ENCODE data around the gene FAM50B. TPM values are rescaled to one million over a fixed set of nuclear protein-coding genes. Genes with fewer than 3 reads are reported as not detected.

The FAM50B gene
- total RNA-seq, 2 experiments from 2014 or later: 2.7 to 2.8 TPM

GRCh38 chr6:3855866-3856265, 6.7 kb downstream of the FAM50B start:
- peaks cover 0 to 3% of the 10 kb centered on the region in 2 experiments for H3K27me3 ChIP-seq (ENCODE audit: control insufficient read depth in 1 of 2, insufficient read depth in 2 of 2, low read length in 2 of 2)
- H3K9me3 ChIP-seq (ENCODE audit: control insufficient read depth in 1 of 2, insufficient read depth in 1 of 2, low read length in 2 of 2): peaks cover 5 to 9% of the 10 kb centered on the region in 2 experiments
- Mint-ChIP-seq H3K36me3 (ENCODE audit: low read depth) (no peaks in the 10 kb centered on the region), H3K4me1 (ENCODE audit: low read depth) (no peaks in the 10 kb centered on the region), H3K27me3 (peaks cover 14% of the 10 kb centered on the region), H3K4me3 (no peak overlapping the region), H3K9me3 (peaks cover 6% of the 10 kb centered on the region), H3K27ac (no peak overlapping the region)
- H3K27ac ChIP-seq (ENCODE audit: low read depth in 1 of 2, low read length in 2 of 2): no peak overlapping the region
- ChIA-PET POLR2A (no interaction called here), CTCF (no interaction called here)
- intact Hi-C loops (cut with DNase I, micrococcal nuclease): loop anchor here in 1 of 2 experiments (10.0 kb wide), 1 partner anchor 59 kb away; no protein-coding TSS in a partner anchor
- DNase-seq: no peak
- no peak overlapping the region for H3K4me3 ChIP-seq (ENCODE audit: low read length)
- peaks cover 2% of the 10 kb centered on the region for H3K4me1 ChIP-seq (ENCODE audit: insufficient read depth, low read length)
- no peak for ATAC-seq (ENCODE audit: poor library complexity)
- no peak for TF ChIP-seq CTCF (IDR thresholded peaks at IDR 0.05)
- H3K36me3 ChIP-seq (ENCODE audit: insufficient read depth, low read length): no peaks in the 10 kb centered on the region

- Mint-ChIP-seq H3K4me1 (ENCODE audit: low read depth) (no peaks in the 10 kb centered on the region), H3K4me3 (no peak overlapping the region), H3K27me3 (peaks cover 20% of the 10 kb centered on the region), H3K36me3 (ENCODE audit: low read depth) (no peaks in the 10 kb centered on the region), H3K27ac (no peak overlapping the region), H3K9me3 (peaks cover 6% of the 10 kb centered on the region)
- intact Hi-C loops (cut with DNase I, micrococcal nuclease): loop anchor here in 1 of 2 experiments (10.0 kb wide), 1 partner anchor 58 kb away; no protein-coding TSS in a partner anchor
- no peak for ATAC-seq (ENCODE audit: poor library complexity)
- Histone ChIP-seq H3K36me3 (ENCODE audit: insufficient read depth, low read length) (no peaks in the 10 kb centered on the region), H3K9me3 (ENCODE audit: control insufficient read depth in 1 of 2, insufficient read depth in 1 of 2, low read length in 2 of 2) (peaks cover 9 to 11% of the 10 kb centered on the region in 2 experiments), H3K4me1 (ENCODE audit: insufficient read depth, low read length) (no peaks in the 10 kb centered on the region), H3K4me3 (ENCODE audit: low read length) (no peak overlapping the region), H3K27me3 (ENCODE audit: control insufficient read depth in 1 of 2, insufficient read depth in 2 of 2, low read length in 2 of 2) (peaks cover 0 to 3% of the 10 kb centered on the region in 2 experiments), H3K27ac (ENCODE audit: low read depth in 1 of 2, low read length in 2 of 2) (no peak overlapping the region)
- no peak for DNase-seq
- ChIA-PET CTCF (no interaction called here), POLR2A (no interaction called here)
- no peak for TF ChIP-seq CTCF (IDR thresholded peaks at IDR 0.05)
Measured at GRCh38 chr6:3856576-3856975, 7.4 kb downstream of the FAM50B start.

GRCh38 chr6:3857468-3858456, 8.6 kb downstream of the FAM50B start:
- Mint-ChIP-seq H3K27ac (no peak overlapping the region), H3K9me3 (peaks cover 6% of the 10 kb centered on the region), H3K4me1 (ENCODE audit: low read depth) (no peaks in the 10 kb centered on the region), H3K4me3 (no peak overlapping the region), H3K27me3 (peaks cover 27% of the 10 kb centered on the region), H3K36me3 (ENCODE audit: low read depth) (no peaks in the 10 kb centered on the region)
- Histone ChIP-seq H3K36me3 (ENCODE audit: insufficient read depth, low read length) (no peaks in the 10 kb centered on the region), H3K4me3 (ENCODE audit: low read length) (no peak overlapping the region), H3K4me1 (ENCODE audit: insufficient read depth, low read length) (no peaks in the 10 kb centered on the region), H3K27me3 (ENCODE audit: control insufficient read depth in 1 of 2, insufficient read depth in 2 of 2, low read length in 2 of 2) (peaks cover 4 to 10% of the 10 kb centered on the region in 2 experiments), H3K27ac (ENCODE audit: low read depth in 1 of 2, low read length in 2 of 2) (no peak overlapping the region), H3K9me3 (ENCODE audit: control insufficient read depth in 1 of 2, insufficient read depth in 1 of 2, low read length in 2 of 2) (peaks cover 9 to 16% of the 10 kb centered on the region in 2 experiments)
- ATAC-seq (ENCODE audit: poor library complexity): no peak
- TF ChIP-seq CTCF (IDR thresholded peaks at IDR 0.05): no peak
- ChIA-PET POLR2A (no interaction called here), CTCF (no interaction called here)
- DNase-seq: no peak
- intact Hi-C loops (cut with DNase I, micrococcal nuclease): loop anchor here in 1 of 2 experiments (10.0 kb wide), 1 partner anchor 57 kb away; no protein-coding TSS in a partner anchor
